GM06990 (cell line): ENCODE results near the gene AUTS2.

ENCODE experiments used
- DNase-seq: peaks from one replicate; pipeline ENCODE4 v3.0.0-alpha.2; 2011; ENCODE audit not compliant: insufficient read length; ENCODE audit errors: extremely low read depth
- H3K27me3 ChIP-seq: replicated peaks from 2 replicates; pipeline ENCODE4 v1.6.0; 2011; ENCODE audit warnings: low read length; ENCODE audit not compliant: control insufficient read depth, insufficient read depth
- H3K36me3 ChIP-seq: 2 replicates; pipeline ENCODE4 v1.5.1; 2011; ENCODE audit warnings: low read length; ENCODE audit not compliant: control insufficient read depth, insufficient read depth
- H3K4me3 ChIP-seq: replicated peaks from 2 replicates; pipeline ENCODE4 v1.5.1; 2011; ENCODE audit warnings: low read depth, mild to moderate bottlenecking, control low read depth, low read length
- CTCF ChIP-seq: IDR thresholded peaks from 2 replicates; pipeline ENCODE4 v1.5.1; 2011; ENCODE audit warnings: low read length, control low read depth, mild to moderate bottlenecking, inconsistent platforms; ENCODE audit not compliant: insufficient read depth, poor library complexity, severe bottlenecking

Gene AUTS2

GRCh38 chr7:70459546-70459945 is 861.3 kb downstream of the AUTS2 start:
- no peak for DNase-seq
- H3K4me3 ChIP-seq = no peak overlapping the region
- no peak for TF ChIP-seq CTCF
- no peaks in the 10 kb centered on the region for H3K36me3 ChIP-seq
- H3K27me3 ChIP-seq = no peaks in the 10 kb centered on the region

- H3K4me3 ChIP-seq = no peak overlapping the region
- no peak for TF ChIP-seq CTCF
- DNase-seq = no peak
- no peaks in the 10 kb centered on the region for H3K36me3 ChIP-seq
- H3K27me3 ChIP-seq = no peaks in the 10 kb centered on the region
These were observed 861.8 kb downstream of the AUTS2 start for GRCh38 chr7:70460071-70460470.

GRCh38 chr7:70460562-70460961 is 862.3 kb downstream of the AUTS2 start:
- Histone ChIP-seq H3K27me3 (no peaks in the 10 kb centered on the region), H3K36me3 (no peaks in the 10 kb centered on the region), H3K4me3 (no peak overlapping the region)
- no peak for DNase-seq
- TF ChIP-seq CTCF = no peak

- Histone ChIP-seq H3K27me3 (no peaks in the 10 kb centered on the region), H3K4me3 (no peak overlapping the region), H3K36me3 (no peaks in the 10 kb centered on the region)
- no peak for DNase-seq
- no peak for TF ChIP-seq CTCF
These were observed 865.2 kb downstream of the AUTS2 start for GRCh38 chr7:70463352-70463938.

- Histone ChIP-seq H3K36me3 (no peaks in the 10 kb centered on the region), H3K27me3 (no peaks in the 10 kb centered on the region), H3K4me3 (no peak overlapping the region)
- TF ChIP-seq CTCF = no peak
- no peak for DNase-seq
These were observed 868.6 kb downstream of the AUTS2 start for GRCh38 chr7:70466725-70467364.

- Histone ChIP-seq H3K36me3 (no peaks in the 10 kb centered on the region), H3K4me3 (no peak overlapping the region), H3K27me3 (no peaks in the 10 kb centered on the region)
- no peak for TF ChIP-seq CTCF
- no peak for DNase-seq
These were observed 872.5 kb downstream of the AUTS2 start for GRCh38 chr7:70470746-70471145.
